Measurements from ENCODE around the gene LDLRAD4.

The LDLRAD4 gene

GRCh38 chr18:13610555-13611141 lies 392.1 kb downstream of the LDLRAD4 start:
- no peaks in the 10 kb centered on the region for H3K36me3 ChIP-seq (ENCODE audit: low read length)
- TF ChIP-seq, protein P1, sequence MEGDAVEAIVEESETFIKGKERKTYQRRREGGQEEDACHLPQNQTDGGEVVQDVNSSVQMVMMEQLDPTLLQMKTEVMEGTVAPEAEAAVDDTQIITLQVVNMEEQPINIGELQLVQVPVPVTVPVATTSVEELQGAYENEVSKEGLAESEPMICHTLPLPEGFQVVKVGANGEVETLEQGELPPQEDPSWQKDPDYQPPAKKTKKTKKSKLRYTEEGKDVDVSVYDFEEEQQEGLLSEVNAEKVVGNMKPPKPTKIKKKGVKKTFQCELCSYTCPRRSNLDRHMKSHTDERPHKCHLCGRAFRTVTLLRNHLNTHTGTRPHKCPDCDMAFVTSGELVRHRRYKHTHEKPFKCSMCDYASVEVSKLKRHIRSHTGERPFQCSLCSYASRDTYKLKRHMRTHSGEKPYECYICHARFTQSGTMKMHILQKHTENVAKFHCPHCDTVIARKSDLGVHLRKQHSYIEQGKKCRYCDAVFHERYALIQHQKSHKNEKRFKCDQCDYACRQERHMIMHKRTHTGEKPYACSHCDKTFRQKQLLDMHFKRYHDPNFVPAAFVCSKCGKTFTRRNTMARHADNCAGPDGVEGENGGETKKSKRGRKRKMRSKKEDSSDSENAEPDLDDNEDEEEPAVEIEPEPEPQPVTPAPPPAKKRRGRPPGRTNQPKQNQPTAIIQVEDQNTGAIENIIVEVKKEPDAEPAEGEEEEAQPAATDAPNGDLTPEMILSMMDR (IDR thresholded peaks at IDR 0.05; ENCODE audit: insufficient read depth, low read length, poor library complexity, severe bottlenecking): no peak
- no peak for TF ChIP-seq EZH2phosphoT487 (conservative IDR thresholded peaks at IDR 0.05; ENCODE audit: low read length)
- H3K79me2 ChIP-seq (ENCODE audit: insufficient read depth, low read length): peaks cover 13% of the 10 kb centered on the region; the same call in 1 of the 2 replicates
- no peaks in the 10 kb centered on the region for H4K20me1 ChIP-seq (ENCODE audit: low read depth, low read length)
- peak overlapping the region; percentile 90 for H3K4me2 ChIP-seq (ENCODE audit: low read depth, low read length, poor library complexity, severe bottlenecking)
- H3K9ac ChIP-seq (ENCODE audit: low read length): peak overlapping the region; percentile 61; the same call in 1 of the 2 replicates
- H3F3A ChIP-seq (ENCODE audit: insufficient read depth): peaks cover 29% of the 10 kb centered on the region
- no peaks in the 10 kb centered on the region for H3K9me2 ChIP-seq (replicated peaks; ENCODE audit: insufficient read depth, low read length)
- no peaks in the 10 kb centered on the region for H3K9me3 ChIP-seq (ENCODE audit: insufficient read depth, low read length)
- no peaks in the 10 kb centered on the region for H3K27me3 ChIP-seq (ENCODE audit: low read length)
- no peak overlapping the region for H2AFZ ChIP-seq (ENCODE audit: low read depth, low read length, severe bottlenecking)
- H3K27ac ChIP-seq (ENCODE audit: low read depth, low read length): peak overlapping the region; percentile 97
- H3K4me3 ChIP-seq (ENCODE audit: insufficient read depth, low read length, poor library complexity, severe bottlenecking): no peak overlapping the region

DNA sequence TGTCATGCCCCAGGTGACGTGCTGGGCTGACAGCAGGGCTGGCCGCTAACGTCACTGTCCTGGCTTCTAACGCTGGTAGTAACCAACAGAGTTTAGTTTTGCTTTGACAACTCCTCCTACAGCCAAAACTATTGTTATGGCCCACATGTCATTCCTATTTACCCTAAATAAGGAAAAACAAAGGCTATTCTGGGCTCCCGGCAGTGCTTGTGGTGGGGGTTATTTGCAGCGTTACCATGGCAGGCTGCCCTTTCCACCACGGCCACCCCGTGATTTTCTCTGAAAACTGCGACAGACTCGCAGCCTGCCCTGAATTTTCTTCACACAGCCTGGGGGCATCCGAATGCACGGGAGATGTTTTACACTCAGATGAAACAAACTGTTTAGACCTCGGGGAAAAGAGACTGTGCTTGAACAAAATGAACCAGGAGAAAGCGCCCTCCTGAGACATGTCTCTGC lies 392.6 kb downstream of the LDLRAD4 start:
- H4K20me1 ChIP-seq (ENCODE audit: low read depth, low read length): no peaks in the 10 kb centered on the region
- H3F3A ChIP-seq (ENCODE audit: insufficient read depth): peaks cover 29% of the 10 kb centered on the region
- no peaks in the 10 kb centered on the region for H3K27me3 ChIP-seq (ENCODE audit: low read length)
- H2AFZ ChIP-seq (ENCODE audit: low read depth, low read length, severe bottlenecking): no peak overlapping the region
- H3K79me2 ChIP-seq (ENCODE audit: insufficient read depth, low read length): peaks cover 13% of the 10 kb centered on the region; the same call in 1 of the 2 replicates
- no peaks in the 10 kb centered on the region for H3K9me2 ChIP-seq (replicated peaks; ENCODE audit: insufficient read depth, low read length)
- H3K4me3 ChIP-seq (ENCODE audit: insufficient read depth, low read length, poor library complexity, severe bottlenecking): peak overlapping the region; percentile 35
- H3K36me3 ChIP-seq (ENCODE audit: low read length): no peaks in the 10 kb centered on the region
- no peaks in the 10 kb centered on the region for H3K9me3 ChIP-seq (ENCODE audit: insufficient read depth, low read length)
- peak overlapping the region; percentile 90 for H3K4me2 ChIP-seq (ENCODE audit: low read depth, low read length, poor library complexity, severe bottlenecking)
- TF ChIP-seq EZH2phosphoT487 (conservative IDR thresholded peaks at IDR 0.05; ENCODE audit: low read length): no peak
- TF ChIP-seq, protein P1 (IDR thresholded peaks at IDR 0.05; ENCODE audit: insufficient read depth, low read length, poor library complexity, severe bottlenecking): no peak
- peak overlapping the region; percentile 97 for H3K27ac ChIP-seq (ENCODE audit: low read depth, low read length)
- peak overlapping the region; percentile 61 for H3K9ac ChIP-seq (ENCODE audit: low read length)

GRCh38 chr18:13611601-13612195 lies 393.1 kb downstream of the LDLRAD4 start:
- Histone ChIP-seq H3F3A (ENCODE audit: insufficient read depth) (peaks cover 29% of the 10 kb centered on the region), H2AFZ (ENCODE audit: low read depth, low read length, severe bottlenecking) (no peak overlapping the region), H3K79me2 (ENCODE audit: insufficient read depth, low read length) (peaks cover 13% of the 10 kb centered on the region; the same call in 1 of the 2 replicates), H3K4me3 (ENCODE audit: insufficient read depth, low read length, poor library complexity, severe bottlenecking) (peak overlapping the region; percentile 35), H3K27me3 (ENCODE audit: low read length) (no peaks in the 10 kb centered on the region), H3K27ac (ENCODE audit: low read depth, low read length) (peak overlapping the region; percentile 97), H3K9ac (ENCODE audit: low read length) (peak overlapping the region; percentile 61), H4K20me1 (ENCODE audit: low read depth, low read length) (no peaks in the 10 kb centered on the region), H3K4me2 (ENCODE audit: low read depth, low read length, poor library complexity, severe bottlenecking) (peak overlapping the region; percentile 90), H3K9me3 (ENCODE audit: insufficient read depth, low read length) (no peaks in the 10 kb centered on the region), H3K36me3 (ENCODE audit: low read length) (no peaks in the 10 kb centered on the region), H3K9me2 (replicated peaks; ENCODE audit: insufficient read depth, low read length) (no peaks in the 10 kb centered on the region)
- TF ChIP-seq, protein P1 (IDR thresholded peaks at IDR 0.05; ENCODE audit: insufficient read depth, low read length, poor library complexity, severe bottlenecking): no peak
- no peak for TF ChIP-seq EZH2phosphoT487 (conservative IDR thresholded peaks at IDR 0.05; ENCODE audit: low read length)

Data from SU-DHL-6 (cell line).